ENCODE data around the gene PPARD. TPM values are rescaled to one million over a fixed set of nuclear protein-coding genes. Genes with fewer than 3 reads are reported as not detected.

PPARD gene
- total RNA-seq, 1 donor from 2014 or later = 21.4 TPM

DNA sequence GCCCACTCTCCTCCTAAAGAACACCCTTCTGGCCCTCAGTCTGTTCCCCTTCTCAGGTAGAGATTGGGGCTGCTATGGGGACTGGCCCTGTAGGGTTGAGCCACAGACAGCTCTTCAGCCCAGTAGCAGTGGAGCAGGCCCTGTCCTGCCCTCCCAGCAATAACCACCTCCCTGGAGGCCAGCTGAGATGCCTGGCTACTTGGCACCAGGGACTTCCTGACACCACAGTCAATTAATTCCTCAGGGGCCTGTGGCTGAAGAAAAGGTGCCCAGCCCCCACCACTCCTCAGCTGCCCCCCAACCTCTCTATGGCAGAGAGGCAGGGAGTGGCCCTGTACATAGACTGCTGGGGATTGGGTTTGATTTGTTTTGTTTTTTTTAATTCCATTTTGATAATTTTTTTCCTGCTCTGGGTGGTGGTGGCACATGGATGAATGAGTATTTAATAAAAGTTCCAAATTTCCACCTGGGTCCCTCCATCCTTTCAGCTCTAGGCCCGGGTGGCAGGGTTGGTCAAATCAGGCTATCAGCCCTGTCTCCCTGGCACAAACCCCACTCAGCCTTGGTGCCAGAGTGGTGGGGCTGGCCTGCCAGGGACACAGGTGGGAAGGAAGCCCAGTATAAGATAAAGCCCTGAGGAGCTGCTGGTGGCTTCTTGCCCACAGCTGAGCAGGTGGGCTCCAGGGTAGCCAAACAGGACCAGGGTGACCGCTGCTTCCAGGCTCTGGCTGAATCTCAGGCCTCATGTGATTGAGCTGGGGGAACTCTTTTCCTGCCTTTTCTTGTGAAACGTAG lies 46.6 kb upstream of the PPARD start:
- H3K4me1 Mint-ChIP-seq = peaks cover 44% of the 10 kb centered on the region
- DNase-seq = no peak
- H3K27me3 Mint-ChIP-seq = no peaks in the 10 kb centered on the region
- H3K27ac Mint-ChIP-seq = peak overlapping the region; percentile 46
- CTCF ChIA-PET = interaction anchor here (0.7 to 7.6 kb wide), 9 partner anchors 17 to 173 kb away, joined by 3 to 146 read pairs (median 6); partner anchors contain the start of genes FANCE, PPARD, RPL10A and ZNF76
- TF ChIP-seq, protein P1, sequence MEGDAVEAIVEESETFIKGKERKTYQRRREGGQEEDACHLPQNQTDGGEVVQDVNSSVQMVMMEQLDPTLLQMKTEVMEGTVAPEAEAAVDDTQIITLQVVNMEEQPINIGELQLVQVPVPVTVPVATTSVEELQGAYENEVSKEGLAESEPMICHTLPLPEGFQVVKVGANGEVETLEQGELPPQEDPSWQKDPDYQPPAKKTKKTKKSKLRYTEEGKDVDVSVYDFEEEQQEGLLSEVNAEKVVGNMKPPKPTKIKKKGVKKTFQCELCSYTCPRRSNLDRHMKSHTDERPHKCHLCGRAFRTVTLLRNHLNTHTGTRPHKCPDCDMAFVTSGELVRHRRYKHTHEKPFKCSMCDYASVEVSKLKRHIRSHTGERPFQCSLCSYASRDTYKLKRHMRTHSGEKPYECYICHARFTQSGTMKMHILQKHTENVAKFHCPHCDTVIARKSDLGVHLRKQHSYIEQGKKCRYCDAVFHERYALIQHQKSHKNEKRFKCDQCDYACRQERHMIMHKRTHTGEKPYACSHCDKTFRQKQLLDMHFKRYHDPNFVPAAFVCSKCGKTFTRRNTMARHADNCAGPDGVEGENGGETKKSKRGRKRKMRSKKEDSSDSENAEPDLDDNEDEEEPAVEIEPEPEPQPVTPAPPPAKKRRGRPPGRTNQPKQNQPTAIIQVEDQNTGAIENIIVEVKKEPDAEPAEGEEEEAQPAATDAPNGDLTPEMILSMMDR (IDR thresholded peaks at IDR 0.05) = no peak
- POLR2A ChIA-PET = interaction anchor here (0.6 to 2.6 kb wide), 6 partner anchors 8 to 177 kb away, joined by 3 to 14 read pairs (median 4); partner anchors contain the start of gene PPARD
- no peaks in the 10 kb centered on the region for H3K9me3 Mint-ChIP-seq
- peaks cover 53% of the 10 kb centered on the region for H3K36me3 Mint-ChIP-seq (ENCODE audit: low read depth)
- intact Hi-C loops (cut with micrococcal nuclease) = loop anchor here (2.0 to 10.0 kb wide), 2 partner anchors 37 to 289 kb away; partner anchors contain the start of gene ZNF76
- no peak overlapping the region for H3K4me3 Mint-ChIP-seq
- no peak for ATAC-seq (ENCODE audit: low read depth)

DNA sequence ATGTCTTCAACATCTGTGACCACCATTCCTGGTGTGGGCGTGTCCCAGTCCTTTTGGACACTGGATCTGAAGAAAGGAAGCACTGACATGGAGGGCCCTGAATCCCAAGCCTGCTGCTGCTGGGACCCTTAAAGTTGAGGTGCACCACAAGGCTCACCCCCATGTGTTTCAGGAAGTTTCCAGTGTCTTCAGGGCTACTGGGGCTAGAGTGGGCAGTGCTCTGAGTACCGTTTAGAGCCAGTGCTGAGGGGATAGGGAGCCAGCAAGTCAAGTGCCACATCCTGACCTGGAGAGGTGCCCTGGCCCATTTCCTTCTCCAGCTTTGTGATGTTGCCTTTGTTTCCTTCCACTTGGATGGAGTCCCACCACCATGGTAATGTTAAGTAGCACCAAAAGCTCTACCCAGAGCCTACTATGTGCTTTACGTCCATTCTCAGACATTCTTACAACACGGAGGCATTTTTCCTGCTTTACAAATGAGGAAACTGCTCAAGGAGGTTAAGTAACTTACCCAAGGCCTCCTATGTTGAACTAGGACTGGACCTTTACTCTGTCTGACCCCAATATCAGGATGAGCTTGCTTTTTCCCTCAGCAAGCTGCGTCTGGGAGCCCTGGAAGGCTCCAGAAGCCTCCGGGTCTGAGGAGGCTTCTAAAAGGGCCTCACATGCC lies 45.3 kb upstream of the PPARD start:
- Mint-ChIP-seq H3K4me3 (peak overlapping the region; percentile 85), H3K9me3 (no peaks in the 10 kb centered on the region), H3K27ac (peak overlapping the region; percentile 97), H3K27me3 (no peaks in the 10 kb centered on the region), H3K4me1 (peaks cover 55% of the 10 kb centered on the region), H3K36me3 (ENCODE audit: low read depth) (peaks cover 39% of the 10 kb centered on the region)
- no peak for DNase-seq
- ChIA-PET POLR2A (interaction anchor here (1.0 to 2.6 kb wide), 9 partner anchors 10 to 171 kb away, joined by 3 to 14 read pairs (median 5); partner anchors contain the start of genes FANCE, PPARD and RPL10A), CTCF (interaction anchor here (1.0 to 7.6 kb wide), 11 partner anchors 14 to 440 kb away, joined by 3 to 146 read pairs (median 6); partner anchors contain the start of genes ARMC12, FANCE, PPARD and RPL10A)
- no peak for ATAC-seq (ENCODE audit: low read depth)
- TF ChIP-seq, protein P1 (IDR thresholded peaks at IDR 0.05) = no peak
- intact Hi-C loops (cut with micrococcal nuclease) = loop anchor here (1.0 to 10.0 kb wide), 6 partner anchors 30 to 439 kb away; partner anchors contain the start of genes PPARD and RPL10A

DNA sequence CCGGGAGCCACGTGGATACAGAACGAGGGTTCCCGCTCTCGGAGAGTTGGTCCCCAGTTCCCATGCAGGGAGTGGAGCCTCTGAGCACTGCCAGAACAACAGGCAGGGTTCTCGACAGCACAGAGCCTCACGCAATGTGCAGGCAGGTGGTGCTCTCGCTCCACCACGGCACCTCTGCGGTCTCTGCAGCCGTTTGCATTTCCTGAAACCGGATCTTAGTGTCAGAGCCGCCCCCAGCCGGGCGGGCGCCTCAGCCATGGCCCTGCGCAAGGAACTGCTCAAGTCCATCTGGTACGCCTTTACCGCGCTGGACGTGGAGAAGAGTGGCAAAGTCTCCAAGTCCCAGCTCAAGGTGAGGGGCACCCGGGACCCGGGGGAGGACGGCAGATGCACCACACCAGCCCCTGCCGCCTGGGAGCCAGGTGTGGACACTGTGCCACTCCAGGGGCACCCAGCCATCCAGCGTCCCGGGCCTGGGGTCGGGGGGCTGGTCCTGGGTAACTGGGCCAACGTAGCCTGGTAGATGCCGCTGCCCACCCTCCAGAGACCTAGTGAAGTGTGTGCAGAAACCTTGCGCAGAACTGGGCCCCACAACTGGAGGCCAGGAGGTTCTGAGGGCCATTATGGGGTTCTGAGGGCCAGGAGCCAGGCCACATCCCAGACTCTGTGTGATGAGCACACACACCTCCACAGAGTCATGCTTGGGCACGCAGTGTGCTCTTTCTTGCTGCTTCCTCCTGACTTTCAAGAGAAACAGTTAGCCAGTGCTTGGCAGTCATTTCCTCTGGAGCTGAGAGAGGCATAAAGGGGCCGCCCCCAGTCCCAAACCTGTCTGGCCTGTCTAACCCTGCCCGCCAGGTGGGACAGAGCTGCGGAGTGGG lies 44.5 kb upstream of the PPARD start, which contains the start of gene DEF6:
TSS of gene DEF6 (plus strand) at position 218 of the 881 bp plus-strand sequence. CDS start at position 257, 39 bp downstream.
- Mint-ChIP-seq H3K9me3 (no peaks in the 10 kb centered on the region), H3K4me1 (peaks cover 56% of the 10 kb centered on the region), H3K4me3 (peak within 1 kb of the TSS; percentile 85), H3K27ac (peak within 1 kb of the TSS; percentile 97), H3K36me3 (ENCODE audit: low read depth) (peaks cover 31% of the 10 kb centered on the region), H3K27me3 (no peaks in the 10 kb centered on the region)
- CTCF ChIA-PET = interaction anchor here (0.8 to 7.6 kb wide), 11 partner anchors 8 to 439 kb away, joined by 3 to 146 read pairs (median 4); partner anchors contain the start of genes ARMC12, FANCE, PPARD and RPL10A
- intact Hi-C loops (cut with micrococcal nuclease) = loop anchor here (1.0 to 10.0 kb wide), 7 partner anchors 13 to 438 kb away; partner anchors contain the start of genes PPARD and RPL10A
- POLR2A ChIA-PET = interaction anchor here (1.0 to 2.6 kb wide), 8 partner anchors 14 to 173 kb away, joined by 4 to 14 read pairs (median 7); partner anchors contain the start of genes FANCE and RPL10A
- DNase-seq (peak; percentile 74), ATAC-seq (ENCODE audit: low read depth) (peak; percentile 78)
- TF ChIP-seq, protein P1 (IDR thresholded peaks at IDR 0.05) = peak; percentile 42

- ATAC-seq (ENCODE audit: low read depth) = no peak
- peaks cover 64% of the 10 kb centered on the region for H3K4me1 Mint-ChIP-seq
- H3K4me3 Mint-ChIP-seq = peak overlapping the region; percentile 85
- ChIA-PET POLR2A (interaction anchor here (1.0 to 2.6 kb wide), 5 partner anchors 13 to 172 kb away, joined by 4 to 14 read pairs (median 10); partner anchors contain the start of gene RPL10A), CTCF (interaction anchor here (0.8 to 7.6 kb wide), 8 partner anchors 8 to 438 kb away, joined by 3 to 146 read pairs (median 8); partner anchors contain the start of genes ARMC12, FANCE, PPARD and RPL10A)
- peaks cover 26% of the 10 kb centered on the region for H3K36me3 Mint-ChIP-seq (ENCODE audit: low read depth)
- DNase-seq = no peak
- no peaks in the 10 kb centered on the region for H3K27me3 Mint-ChIP-seq
- TF ChIP-seq, protein P1 (IDR thresholded peaks at IDR 0.05) = no peak
- intact Hi-C loops (cut with micrococcal nuclease) = loop anchor here (1.0 to 10.0 kb wide), 2 partner anchors 13 to 286 kb away; no protein-coding TSS in a partner anchor
- H3K9me3 Mint-ChIP-seq = no peaks in the 10 kb centered on the region
- peak overlapping the region; percentile 97 for H3K27ac Mint-ChIP-seq
Observed at GRCh38 chr6:35298625-35299140, 43.7 kb upstream of the PPARD start.

Measured in activated B cell treated with CpG ODN at 0.5 μM for 24 hours (primary cell).